Activated CD8-positive, alpha-beta memory T cell treated with anti-CD3 and anti-CD28 coated beads, Interleukin-2, amount 50 U/mL, for 4 hours (primary cell): ENCODE results near the gene PTPRG.

ENCODE experiments used
- DNase-seq: peaks from one replicate; pipeline ENCODE4 v3.0.0-alpha.2; 2020

The PTPRG gene

GRCh38 chr3:61593446-61594029 is 32.2 kb downstream of the PTPRG start:
- DNase-seq: no peak

- DNase-seq: no peak
Measured at GRCh38 chr3:61594144-61594963, 33.0 kb downstream of the PTPRG start.

- no peak for DNase-seq
Measured at GRCh38 chr3:61594964-61595285, 33.6 kb downstream of the PTPRG start.

GRCh38 chr3:61595288-61595687 is 33.9 kb downstream of the PTPRG start:
- DNase-seq: no peak

DNA sequence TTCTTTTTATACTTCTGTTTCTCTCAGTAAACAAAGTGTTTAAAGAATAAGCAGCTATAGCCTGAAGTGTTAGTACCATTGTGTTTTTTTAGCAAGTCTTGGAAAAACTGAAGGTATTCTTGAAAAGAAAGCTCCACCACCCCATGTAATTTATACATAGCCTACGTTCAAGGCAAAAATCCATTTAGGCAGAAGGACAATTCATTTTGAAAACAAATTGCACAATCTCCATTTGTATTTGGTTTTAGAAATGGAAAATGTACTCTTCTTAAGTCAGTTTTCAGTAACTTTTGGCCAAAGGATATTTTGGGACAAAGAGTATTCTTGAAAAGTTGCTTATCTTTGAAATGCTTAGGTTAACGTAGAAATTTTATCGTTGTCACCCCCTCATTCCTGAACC is 34.5 kb downstream of the PTPRG start:
- DNase-seq: no peak

DNA sequence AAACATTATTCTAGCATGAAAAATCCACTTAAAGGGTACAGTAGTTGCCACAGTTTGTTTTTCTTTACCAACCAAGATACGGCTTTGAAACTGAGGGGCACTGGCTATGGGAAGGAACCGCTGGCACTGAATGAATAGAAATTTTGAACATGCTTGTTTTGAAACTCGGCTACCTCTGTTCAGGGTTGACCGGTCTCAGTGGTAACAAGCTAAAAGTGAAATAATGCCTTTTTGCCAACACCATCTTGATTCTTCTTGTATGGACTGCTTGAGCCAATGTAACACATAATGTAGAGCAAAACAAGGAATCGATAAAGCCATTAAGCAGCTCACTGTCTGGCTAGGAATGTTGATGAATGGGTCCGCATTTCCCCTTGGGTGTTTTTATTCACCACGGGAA is 36.5 kb downstream of the PTPRG start:
- DNase-seq: no peak

DNA sequence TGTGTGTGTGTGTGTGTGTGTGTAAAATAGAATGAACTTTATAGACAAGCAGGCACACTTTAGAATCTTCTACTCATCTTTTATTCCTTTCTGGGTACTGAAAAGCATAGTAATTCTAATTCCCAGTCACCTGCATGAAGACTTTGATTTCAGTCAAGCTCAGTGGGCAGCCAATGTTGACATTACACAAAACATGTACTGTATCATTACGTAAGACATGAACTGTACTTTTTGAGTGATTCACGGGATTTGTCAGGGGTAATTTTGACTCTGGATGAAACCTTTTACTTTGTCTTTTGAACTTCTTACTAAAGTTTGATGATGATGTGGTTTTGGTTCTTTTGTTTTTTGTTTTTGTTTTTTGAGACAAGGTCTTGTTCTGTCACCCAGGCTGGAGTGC is 38.8 kb downstream of the PTPRG start:
- no peak for DNase-seq

DNA sequence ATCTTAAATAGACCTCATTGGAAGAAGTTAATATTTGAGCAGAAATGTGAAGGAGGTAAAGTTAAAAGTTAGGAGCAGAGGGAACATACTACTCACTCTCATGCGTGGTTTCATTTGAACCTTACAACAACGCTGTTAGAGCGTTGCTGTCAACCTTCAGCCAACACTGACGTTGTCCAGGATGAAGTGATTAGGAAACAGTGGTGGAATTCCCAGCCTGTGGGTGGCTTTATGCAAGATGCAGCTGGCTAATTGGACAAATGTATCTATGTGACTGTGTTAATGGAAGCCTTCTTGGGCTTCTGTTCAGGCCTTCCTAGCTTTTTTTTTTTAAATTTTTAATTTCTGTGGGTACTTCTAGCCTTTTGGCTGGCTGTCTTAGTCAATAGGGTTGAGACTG is 40.5 kb downstream of the PTPRG start:
- DNase-seq: no peak

DNA sequence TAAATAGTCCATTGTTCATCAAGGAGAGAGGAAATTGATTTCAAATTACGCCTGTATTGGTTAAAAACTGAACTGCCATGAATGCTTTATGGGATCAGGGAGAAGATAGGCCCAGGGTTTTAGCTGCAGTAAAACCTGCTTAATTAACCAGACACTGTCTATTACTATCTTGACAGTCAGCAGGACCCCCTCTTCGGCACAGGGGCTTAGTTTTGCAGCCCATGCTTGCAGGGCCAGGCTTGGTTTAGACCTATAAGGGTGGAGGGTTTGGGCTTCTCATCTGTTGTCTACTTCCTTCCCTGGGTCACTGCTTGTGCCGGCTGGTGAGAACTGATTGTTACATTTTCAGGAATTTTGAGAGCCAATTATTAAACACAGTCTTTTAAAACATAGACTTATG is 41.1 kb downstream of the PTPRG start:
- DNase-seq: no peak

DNA sequence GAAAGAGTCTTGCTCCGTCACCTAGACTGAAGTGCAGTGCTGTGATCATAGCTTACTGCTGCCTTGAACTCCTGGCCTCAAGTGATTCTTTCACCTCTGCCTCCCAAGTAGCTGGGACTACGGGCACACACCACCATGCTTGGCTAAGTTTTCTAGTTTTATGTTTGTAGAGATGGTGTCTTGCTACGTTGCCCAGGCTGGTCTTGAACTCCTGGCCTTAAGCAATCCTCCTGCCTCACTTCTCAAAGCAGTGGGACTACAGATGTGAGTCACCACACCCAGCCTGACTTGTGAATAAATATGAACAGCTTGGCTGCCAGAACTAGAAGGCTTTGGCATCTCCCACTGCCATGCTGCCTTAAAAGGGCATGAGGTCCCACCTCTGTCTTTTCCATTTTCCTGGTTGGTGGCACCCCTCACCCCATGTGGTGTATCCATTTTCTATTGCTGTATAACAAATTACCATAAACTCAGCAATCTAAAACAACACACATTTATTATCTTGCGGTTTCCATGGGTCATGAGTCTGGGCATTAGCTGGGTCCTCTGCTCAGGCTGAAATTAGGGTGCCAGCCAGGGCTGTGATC is 44.3 kb downstream of the PTPRG start:
- no peak for DNase-seq

- no peak for DNase-seq
Measured at GRCh38 chr3:61606196-61606595, 44.8 kb downstream of the PTPRG start.

GRCh38 chr3:61608072-61608471 is 46.7 kb downstream of the PTPRG start:
- DNase-seq: no peak

DNA sequence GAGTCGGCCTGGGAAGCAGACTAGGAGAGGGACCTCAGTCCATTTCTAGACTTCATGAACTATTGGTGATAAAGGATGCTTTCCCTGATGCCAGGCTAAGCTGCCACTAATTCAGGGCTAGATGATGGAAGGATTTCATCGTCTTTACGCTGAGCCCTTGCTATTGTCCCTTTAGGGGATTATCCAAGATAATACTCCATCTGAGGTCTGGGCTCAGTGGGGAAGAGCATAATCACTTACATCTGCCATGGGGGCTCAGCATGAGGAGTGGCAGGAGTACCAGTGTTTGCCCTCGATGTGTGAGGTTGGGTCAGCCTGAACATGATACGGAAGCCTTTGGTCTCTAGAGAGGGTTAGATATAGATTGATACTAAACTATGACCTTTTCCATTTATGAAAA is 47.3 kb downstream of the PTPRG start:
- no peak for DNase-seq

- no peak for DNase-seq
Measured at GRCh38 chr3:61610316-61610715, 48.9 kb downstream of the PTPRG start.

DNA sequence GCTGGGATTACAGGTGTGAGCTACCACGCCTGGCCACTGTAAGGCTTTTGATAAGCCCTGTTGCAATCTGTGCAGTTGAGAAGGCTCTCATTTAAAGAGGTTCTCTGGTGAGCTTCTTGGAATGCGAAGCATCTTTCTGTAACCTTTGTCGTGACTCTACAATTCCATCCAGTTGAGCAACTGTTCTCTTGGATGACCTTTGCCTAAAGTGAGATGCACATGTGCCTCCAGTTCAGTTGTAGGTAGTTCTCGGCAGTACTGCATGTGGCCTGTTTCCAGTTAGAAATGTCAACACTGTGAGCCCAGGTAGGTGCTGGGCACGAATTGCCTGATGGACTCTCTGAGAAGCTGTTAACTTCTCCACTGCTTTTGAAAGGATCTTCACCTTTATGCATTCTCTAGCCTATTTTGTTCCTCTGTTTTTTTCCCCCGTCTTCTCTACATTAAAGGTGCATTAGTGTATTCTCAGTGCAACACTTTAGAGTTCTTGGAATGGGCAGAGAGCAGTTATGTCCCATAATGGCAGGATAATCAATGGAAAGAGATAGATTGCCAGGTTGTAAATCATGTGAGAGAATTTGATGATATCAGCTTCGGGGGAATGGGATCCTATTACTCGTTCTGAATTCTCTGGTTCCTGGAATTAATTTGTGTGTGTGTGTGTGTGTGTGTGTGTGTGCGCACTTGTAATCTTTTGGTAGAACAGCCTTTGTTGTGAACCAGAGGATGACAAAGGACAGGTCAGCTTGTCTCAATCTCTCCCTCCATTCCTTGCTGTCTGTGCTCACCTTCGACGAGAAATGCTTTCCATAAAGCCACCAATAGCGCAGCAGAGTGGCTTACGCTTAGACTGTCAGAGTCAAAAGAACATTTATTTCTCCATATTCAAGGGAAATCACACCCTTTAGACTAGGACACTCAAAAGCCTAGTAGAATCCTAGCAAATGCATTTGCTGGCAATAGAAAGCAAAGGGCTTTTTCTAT is 51.1 kb downstream of the PTPRG start:
- no peak for DNase-seq

GRCh38 chr3:61613666-61614065 is 52.3 kb downstream of the PTPRG start:
- DNase-seq: no peak

DNA sequence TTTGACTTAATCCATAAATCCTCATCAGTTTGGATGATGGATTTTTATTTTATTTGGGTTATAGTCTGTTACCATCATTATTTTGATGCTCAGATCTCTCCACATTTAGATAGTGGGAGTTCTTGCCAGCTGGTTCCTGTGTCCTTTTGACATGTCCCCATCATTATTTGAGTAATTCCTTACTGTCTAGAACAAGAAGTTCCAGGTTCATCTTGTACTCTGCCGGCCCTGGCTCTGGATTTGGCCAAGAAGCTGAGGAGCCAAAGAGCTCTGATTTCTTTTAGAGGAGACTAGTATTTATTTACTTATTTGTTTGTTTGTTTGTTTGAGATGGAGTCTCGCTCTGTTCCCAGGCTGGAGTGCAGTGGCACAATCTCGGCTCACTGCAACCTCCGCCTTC is 54.3 kb downstream of the PTPRG start:
- no peak for DNase-seq

GRCh38 chr3:61616586-61616985 is 55.2 kb downstream of the PTPRG start:
- no peak for DNase-seq

GRCh38 chr3:61617041-61617440 is 55.7 kb downstream of the PTPRG start:
- DNase-seq: no peak

- no peak for DNase-seq
Measured at GRCh38 chr3:61617651-61618050, 56.3 kb downstream of the PTPRG start.

DNA sequence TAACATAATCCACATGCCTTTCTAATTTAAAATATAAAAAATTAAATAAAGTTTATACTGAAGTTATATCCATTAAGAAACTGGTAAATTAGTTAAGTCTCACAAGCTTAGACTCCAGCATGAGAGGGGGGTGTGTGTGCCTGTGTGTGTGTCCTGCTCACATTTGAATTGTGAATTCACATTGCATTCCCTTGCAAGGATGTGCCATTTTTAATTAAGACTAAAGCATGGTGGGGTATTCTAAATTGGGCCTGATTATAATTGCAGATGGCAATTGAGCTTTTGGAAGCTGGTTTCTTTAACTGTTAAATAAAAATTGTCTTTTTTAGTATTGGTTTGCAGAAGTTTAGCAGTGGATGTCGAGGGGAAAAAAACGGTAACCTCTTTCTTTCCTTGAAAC is 56.9 kb downstream of the PTPRG start:
- no peak for DNase-seq

- no peak for DNase-seq
Measured at GRCh38 chr3:61618871-61619270, 57.5 kb downstream of the PTPRG start.

GRCh38 chr3:61620073-61620472 is 58.7 kb downstream of the PTPRG start:
- DNase-seq: no peak
